PC-3 (cell line): Measurements from ENCODE around the gene ZNF385A. TPM values are rescaled to one million over a fixed set of nuclear protein-coding genes. Genes with fewer than 3 reads are reported as not detected.

Experiments
- ATAC-seq: fragments of 200-7000 bp; cut with Tn5 transposase; 2 replicates; pipeline ENCODE4 v1.9.1; 2020; ENCODE audit warnings: mild to moderate bottlenecking, moderate library complexity
- BruUV-seq: library from RNA; stranded (reverse); fragments of 400-500 nt; replicated peaks from 2 replicates; lab custom pipeline; 2021; lab: Mats Ljungman, UMichigan
- CTCF ChIA-PET: fragments of 300-600 bp; sonication (Branson Sonifier 250); formaldehyde crosslinking; loops from one replicate; lab custom pipeline; 2022; ENCODE audit warnings: antibody characterized with exemption; lab: Charles Lee
- POLR2A ChIA-PET: fragments of 300-600 bp; sonication (Branson Sonifier 250); formaldehyde crosslinking; loops from one replicate; lab custom pipeline; 2022; ENCODE audit warnings: antibody characterized with exemption; ENCODE audit not compliant: unreplicated experiment; lab: Charles Lee
- DNase-seq: peaks from one replicate; pipeline ENCODE4 v3.0.0-alpha.2; 2015
- H2AFZ ChIP-seq: fragments of 300-600 bp; sonication (generic); 2 replicates; pipeline ENCODE4 v1.6.0; 2016; ENCODE audit warnings: antibody characterized with exemption, low read length
- H3F3A ChIP-seq: fragments of 300-600 bp; sonication (generic); one replicate; pipeline ENCODE4 v1.6.0; 2017; ENCODE audit warnings: antibody characterized with exemption, low read length, control low read depth, mild to moderate bottlenecking; ENCODE audit not compliant: unreplicated experiment
- H3K27ac ChIP-seq: fragments of 300-600 bp; sonication (generic); 2 replicates; pipeline ENCODE4 v1.5.1; 2016; ENCODE audit warnings: mild to moderate bottlenecking, low read length
- H3K27me3 ChIP-seq: fragments of 300-600 bp; sonication (generic); 2 replicates; pipeline ENCODE4 v1.6.1; 2016; ENCODE audit warnings: low read length, mixed read lengths
- H3K36me3 ChIP-seq: fragments of 300-600 bp; sonication (generic); 2 replicates; pipeline ENCODE4 v1.6.1; 2016; ENCODE audit warnings: low read depth, mixed run types, low read length, mixed read lengths
- H3K4me1 ChIP-seq: fragments of 300-600 bp; sonication (generic); 2 replicates; pipeline ENCODE4 v1.5.1; 2016; ENCODE audit warnings: low read length; ENCODE audit not compliant: insufficient read depth
- H3K4me2 ChIP-seq: fragments of 300-600 bp; sonication (generic); 2 replicates; pipeline ENCODE4 v1.6.0; 2016; ENCODE audit warnings: low read length
- H3K4me3 ChIP-seq: fragments of 300-600 bp; sonication (generic); 2 replicates; pipeline ENCODE4 v1.5.1; 2016; ENCODE audit warnings: mild to moderate bottlenecking, low read length, mixed read lengths
- H3K79me2 ChIP-seq: fragments of 300-600 bp; sonication (generic); 2 replicates; pipeline ENCODE4 v1.6.1; 2017; ENCODE audit warnings: low read length, mixed read lengths
- H3K9ac ChIP-seq: fragments of 300-600 bp; sonication (generic); 2 replicates; pipeline ENCODE4 v1.6.0; 2016; ENCODE audit warnings: mild to moderate bottlenecking, low read length
- H3K9me2 ChIP-seq: fragments of 300-600 bp; sonication (generic); replicated peaks from 2 replicates; pipeline ENCODE4 v1.6.1; 2016; ENCODE audit warnings: mixed run types, low read length, mixed read lengths
- H3K9me3 ChIP-seq: fragments of 300-600 bp; sonication (generic); 2 replicates; pipeline ENCODE4 v1.6.1; 2016; ENCODE audit warnings: low read length, mixed read lengths
- H4K20me1 ChIP-seq: fragments of 300-600 bp; sonication (generic); 2 replicates; pipeline ENCODE4 v1.6.1; 2016; ENCODE audit warnings: low read length, mixed read lengths
- CTCF ChIP-seq: fragments of 300-600 bp; sonication (generic); conservative IDR thresholded peaks from 2 replicates; pipeline ENCODE4 v1.5.1; 2017; ENCODE audit warnings: antibody characterized with exemption, low read depth, mild to moderate bottlenecking, low read length
- EZH2 ChIP-seq: fragments of 300-600 bp; sonication (generic); IDR thresholded peaks from one replicate; pipeline ENCODE4 v1.6.1; 2017; ENCODE audit warnings: antibody characterized with exemption, mild to moderate bottlenecking, low read length; ENCODE audit not compliant: unreplicated experiment
- EZH2phosphoT487 ChIP-seq: fragments of 300-600 bp; sonication (generic); IDR thresholded peaks from 2 replicates; pipeline ENCODE4 v1.6.1; 2018; ENCODE audit warnings: mild to moderate bottlenecking, antibody characterized with exemption, low read length, borderline replicate concordance
- intact Hi-C: fragments of 100-400 bp; cut with micrococcal nuclease; formaldehyde crosslinking; loops from 2 replicates; pipeline ENCODE4 v1.9.0; 2023
- total RNA-seq: library from RNA; depleted of rRNA; stranded (reverse); fragments of >200 nt; gene quantifications from 2 replicates; pipeline ENCODE4 v1.2.3, GENCODE V29; 2014

ZNF385A gene
- total RNA-seq, 1 experiment from 2014 or later, result 1.8 TPM

- ATAC-seq (no peak), DNase-seq (peak; percentile 70)
- Histone ChIP-seq H3K4me2 (no peak overlapping the region), H3K4me3 (no peak overlapping the region), H3K36me3 (no peaks in the 10 kb centered on the region), H4K20me1 (no peaks in the 10 kb centered on the region), H3K9me2 (no peaks in the 10 kb centered on the region), H3K27ac (no peak overlapping the region), H2AFZ (no peak overlapping the region), H3K9ac (no peak overlapping the region), H3K27me3 (no peaks in the 10 kb centered on the region), H3K79me2 (no peaks in the 10 kb centered on the region), H3K9me3 (no peaks in the 10 kb centered on the region), H3F3A (no peaks in the 10 kb centered on the region), H3K4me1 (peaks cover 17% of the 10 kb centered on the region)
- no TSS peak for BruUV-seq
- TF ChIP-seq EZH2, result no peak
- no peak for TF ChIP-seq CTCF
- no peak for TF ChIP-seq EZH2phosphoT487
- intact Hi-C loops, result no loop called here
- ChIA-PET POLR2A (no interaction called here), CTCF (no interaction called here)
These were observed 1.4 kb downstream of the ZNF385A start for GRCh38 chr12:54383041-54383609.

GRCh38 chr12:54381136-54381535 lies 3.4 kb downstream of the ZNF385A start:
- Histone ChIP-seq H3F3A (no peaks in the 10 kb centered on the region), H3K4me3 (no peak overlapping the region), H3K27ac (no peak overlapping the region), H3K4me2 (no peak overlapping the region), H3K9ac (no peak overlapping the region), H3K4me1 (peaks cover 7% of the 10 kb centered on the region), H3K9me2 (no peaks in the 10 kb centered on the region), H3K79me2 (no peaks in the 10 kb centered on the region), H4K20me1 (no peaks in the 10 kb centered on the region), H3K27me3 (no peaks in the 10 kb centered on the region), H3K9me3 (no peaks in the 10 kb centered on the region), H3K36me3 (no peaks in the 10 kb centered on the region), H2AFZ (no peak overlapping the region)
- TF ChIP-seq EZH2 (no peak), CTCF (no peak), EZH2phosphoT487 (no peak)
- POLR2A ChIA-PET, result no interaction called here
- no TSS peak for BruUV-seq
- DNase-seq, result no peak
- CTCF ChIA-PET, result interaction anchor here (2.7 kb wide), 1 partner anchor 10 kb away, joined by 26 read pairs; no protein-coding TSS in a partner anchor
- intact Hi-C loops, result no loop called here
- ATAC-seq, result no peak
